HG03025 (cell line): ENCODE data around the gene SLC1A3.
A peak's percentile ranks its signal among the peaks of the same experiment; 100 is the strongest.

Source experiments
- ATAC-seq: cut with Tn5 transposase; IDR thresholded peaks from one replicate; pipeline ENCODE4 v1.9.1; 2021; ENCODE audit warnings: mild to moderate bottlenecking, moderate library complexity; ENCODE audit not compliant: unreplicated experiment, low FRiP score

SLC1A3 gene

DNA sequence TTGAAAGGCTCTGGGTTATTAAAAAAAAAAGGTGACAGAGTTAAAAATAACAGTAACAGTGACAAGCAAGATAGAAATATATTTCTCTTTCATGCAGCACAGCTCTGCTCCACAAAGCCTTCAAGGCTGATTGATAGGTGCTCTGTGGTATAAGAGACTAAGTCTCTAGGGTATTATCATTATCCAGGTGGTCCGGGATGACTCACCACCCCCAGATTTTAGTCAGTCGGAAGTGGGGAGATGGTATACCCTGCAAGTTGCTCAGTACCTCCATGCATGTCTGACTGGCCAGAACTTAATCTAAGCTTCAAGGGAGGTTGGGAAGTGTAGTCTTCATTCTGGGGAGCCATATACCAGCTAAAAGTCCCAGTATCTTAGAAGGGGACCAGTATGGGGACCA, 76.1 kb downstream of the SLC1A3 start:
- no peak for ATAC-seq

DNA sequence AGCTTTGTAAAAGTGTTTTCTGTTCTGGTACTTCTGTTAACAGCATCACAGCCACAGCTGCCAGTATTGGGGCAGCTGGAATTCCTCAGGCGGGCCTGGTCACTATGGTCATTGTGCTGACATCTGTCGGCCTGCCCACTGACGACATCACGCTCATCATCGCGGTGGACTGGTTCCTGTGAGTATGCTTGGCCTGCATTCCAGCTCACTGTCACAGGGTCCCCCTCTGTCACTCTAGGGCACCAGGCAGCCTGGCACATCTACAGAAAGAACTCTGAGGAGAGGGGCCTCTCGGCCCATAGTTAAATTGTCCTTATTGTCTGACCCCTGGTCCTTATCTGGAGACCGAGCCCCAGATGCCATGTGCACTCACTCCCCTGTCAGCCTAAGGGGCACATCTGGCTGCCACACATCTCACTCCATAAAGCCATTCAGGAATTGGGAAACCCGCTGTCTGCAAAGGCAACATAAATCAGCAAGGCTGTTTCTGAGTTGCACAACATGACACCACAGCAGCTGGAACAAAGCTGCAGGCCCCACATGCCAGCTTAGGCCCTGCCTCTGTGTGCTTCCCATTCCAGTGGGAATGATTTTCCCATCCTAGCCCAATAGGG, 77.5 kb downstream of the SLC1A3 start:
- no peak for ATAC-seq

- ATAC-seq = no peak
Observed at GRCh38 chr5:36685631-36686288, 79.4 kb downstream of the SLC1A3 start.

DNA sequence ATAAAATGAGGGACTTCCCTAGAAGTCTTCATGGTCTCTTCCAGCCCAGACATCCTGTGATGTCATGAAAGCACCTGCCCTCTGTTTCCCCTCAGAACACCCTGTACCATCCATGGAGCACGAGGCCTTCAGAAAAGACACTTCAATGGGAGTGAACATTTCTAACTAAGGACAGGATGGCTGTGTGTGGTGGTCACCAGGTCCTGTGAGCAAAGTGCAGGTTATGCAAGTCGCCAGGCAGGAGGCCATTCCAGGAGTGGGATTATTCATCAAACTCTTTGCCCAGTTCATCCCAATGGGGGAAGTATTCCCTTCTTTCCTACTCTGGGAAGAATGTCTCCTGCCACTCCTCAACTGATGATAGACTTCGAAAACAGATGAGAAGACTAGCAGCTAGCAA, 80.5 kb downstream of the SLC1A3 start:
- ATAC-seq = no peak

- ATAC-seq = no peak
Observed at GRCh38 chr5:36688722-36689121, 82.3 kb downstream of the SLC1A3 start.

DNA sequence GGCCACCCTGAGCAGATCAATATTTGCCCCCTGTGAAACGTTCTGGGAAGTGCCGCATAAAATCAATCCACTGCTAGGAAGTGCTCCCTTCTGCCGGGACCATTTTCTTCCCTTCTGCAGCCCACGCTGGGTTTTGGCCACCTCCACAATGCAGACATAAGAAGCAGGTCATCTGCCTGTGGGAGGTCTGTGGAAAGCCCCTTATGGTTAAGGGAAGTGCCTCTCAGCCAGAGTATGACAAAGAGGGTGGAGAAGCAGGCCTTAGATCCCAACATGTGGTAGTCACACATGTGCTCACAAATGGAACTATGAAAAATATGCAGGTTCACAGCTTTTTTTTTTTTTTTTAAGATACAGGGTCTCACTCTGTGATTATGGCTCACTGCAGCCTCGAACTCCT, 82.8 kb downstream of the SLC1A3 start:
- ATAC-seq = no peak

GRCh38 chr5:36690041-36690961, 83.9 kb downstream of the SLC1A3 start:
- peak; percentile 89 for ATAC-seq

DNA sequence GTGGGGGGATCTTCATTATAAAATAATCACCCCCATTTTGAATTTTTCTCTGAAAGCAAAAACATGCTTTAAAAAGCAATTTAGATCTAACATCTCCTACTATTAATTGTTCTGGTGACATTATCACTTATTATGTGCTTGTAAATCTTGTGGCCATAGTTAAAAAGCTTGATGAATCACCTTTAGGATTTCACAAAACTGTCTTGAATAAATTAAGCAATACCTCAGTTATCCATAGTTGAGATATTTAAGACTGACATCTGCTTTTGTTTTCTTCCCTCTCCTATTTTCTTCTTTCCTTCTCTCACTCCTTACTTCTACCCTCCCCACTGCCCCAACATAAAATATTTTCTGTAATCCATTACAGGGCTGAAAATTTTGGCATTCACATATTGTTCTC, 84.8 kb downstream of the SLC1A3 start:
- ATAC-seq = no peak

DNA sequence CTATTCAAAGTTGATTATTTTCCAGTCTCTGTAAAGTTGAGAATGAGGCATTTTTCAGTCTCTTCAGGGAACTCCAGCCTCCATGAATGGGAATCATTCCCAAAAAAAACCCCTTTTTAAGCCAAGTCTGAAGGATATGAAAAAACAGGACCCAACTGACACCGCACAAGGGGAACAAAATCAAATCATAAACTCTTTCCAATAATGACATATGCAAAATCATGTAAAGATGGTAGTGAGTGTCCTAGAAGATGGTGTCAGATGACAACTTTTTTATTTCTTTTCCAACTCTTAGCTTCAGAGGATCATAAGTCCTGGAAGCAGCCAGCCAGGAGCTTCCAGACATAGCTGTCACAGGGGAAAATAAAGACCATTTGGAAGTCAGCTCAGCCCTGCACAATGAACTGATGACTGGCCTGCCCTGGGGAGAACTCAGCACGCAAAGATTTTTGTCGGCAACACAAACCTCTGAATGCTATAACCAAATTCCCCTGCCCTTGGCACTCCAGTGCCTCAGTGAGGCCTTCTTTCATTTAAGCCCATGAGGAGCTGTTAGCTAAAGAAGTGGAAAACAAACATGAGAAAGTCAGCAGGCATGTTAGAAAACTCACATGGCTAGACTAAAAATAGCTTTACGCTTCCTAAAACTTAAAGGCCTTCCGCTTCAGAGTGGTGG, 85.4 kb downstream of the SLC1A3 start:
- no peak for ATAC-seq

DNA sequence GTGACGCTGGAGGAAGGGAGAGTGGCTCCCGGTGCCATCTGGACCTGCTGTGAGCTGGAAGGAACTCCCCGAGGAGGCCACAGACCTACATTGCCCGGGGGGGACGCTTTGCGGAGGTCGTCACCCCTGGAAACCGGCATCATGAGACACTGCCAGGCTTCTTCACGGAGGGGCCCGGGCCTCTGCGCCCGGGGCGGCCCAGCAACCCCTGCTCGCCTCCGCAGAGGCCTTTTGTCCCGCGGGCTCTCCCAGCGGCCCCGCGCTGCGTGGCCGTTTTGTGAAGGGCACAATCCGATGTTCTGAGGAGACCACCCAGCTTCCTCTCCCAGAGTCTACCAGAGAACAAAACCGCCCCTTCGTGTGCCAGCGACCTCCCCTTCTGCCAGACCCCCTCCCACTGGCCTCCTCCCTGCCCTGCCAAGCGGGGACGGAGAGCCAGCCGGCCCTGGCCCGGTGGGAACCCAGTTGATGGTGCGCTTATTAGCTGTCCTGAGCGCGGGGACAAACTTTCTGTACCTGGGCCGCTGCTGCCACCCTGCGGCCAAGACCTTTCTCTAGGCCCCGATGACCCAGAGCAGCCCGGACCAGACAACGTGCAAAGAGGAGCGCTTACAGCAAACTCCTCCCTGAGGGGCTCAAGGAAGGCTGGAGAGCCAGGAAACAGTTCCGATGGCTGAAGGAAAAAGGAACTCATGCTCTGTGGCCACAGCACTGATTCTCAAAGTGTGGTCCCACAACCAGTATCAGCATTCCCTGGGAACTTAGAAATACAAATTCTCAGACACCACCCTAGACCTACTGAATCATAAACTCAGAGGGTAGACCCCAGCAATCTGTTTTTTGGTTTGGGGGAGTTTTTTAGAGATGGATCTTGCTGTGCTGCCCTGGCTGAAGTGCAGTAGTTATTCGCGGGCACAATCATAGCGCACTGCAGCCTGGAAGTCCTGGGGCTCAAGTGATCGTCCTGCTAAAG, 86.7 kb downstream of the SLC1A3 start:
- ATAC-seq = no peak

DNA sequence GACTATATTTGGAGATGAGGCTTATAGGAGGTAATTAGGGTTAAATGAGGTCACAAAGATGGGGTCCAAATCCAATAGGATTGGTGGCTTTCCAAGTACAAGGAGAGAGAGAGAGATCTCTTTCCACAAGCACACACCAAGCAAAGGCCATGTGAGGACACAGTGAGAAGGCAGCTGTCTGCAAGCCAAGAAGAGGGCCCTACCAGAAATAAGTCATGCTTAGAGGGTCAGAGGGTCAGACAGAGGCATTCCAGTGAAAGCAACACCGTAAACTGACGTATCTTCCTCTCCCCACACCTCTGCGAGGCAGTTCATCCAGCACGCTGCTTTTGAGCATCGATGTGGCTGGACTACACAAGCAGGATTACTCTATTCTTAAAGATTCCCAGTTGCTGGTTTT, 87.9 kb downstream of the SLC1A3 start:
- ATAC-seq = no peak

- peak; percentile 53 for ATAC-seq
Observed at GRCh38 chr5:36696059-36696673, 89.8 kb downstream of the SLC1A3 start.

DNA sequence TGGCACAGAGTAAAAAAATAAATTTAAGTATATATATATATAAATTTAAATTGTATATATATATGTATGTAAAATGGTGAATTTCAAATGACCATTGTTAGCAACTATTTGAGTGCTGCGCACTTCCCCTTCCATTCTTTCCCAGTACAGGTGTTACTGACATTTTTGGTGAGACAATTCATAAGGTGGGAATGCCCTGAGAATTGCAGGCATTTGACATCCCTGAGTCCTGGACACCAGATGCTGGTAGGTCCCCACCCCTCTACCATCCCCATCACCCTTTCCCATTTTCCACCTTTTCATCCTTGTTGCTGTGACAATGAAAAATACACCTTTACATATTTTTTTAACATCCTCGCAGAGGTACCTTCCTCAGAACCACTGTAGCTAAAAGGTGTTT, 91.6 kb downstream of the SLC1A3 start:
- ATAC-seq = no peak

- peak; percentile 99 for ATAC-seq
Observed at GRCh38 chr5:36701085-36701698, 94.8 kb downstream of the SLC1A3 start.

DNA sequence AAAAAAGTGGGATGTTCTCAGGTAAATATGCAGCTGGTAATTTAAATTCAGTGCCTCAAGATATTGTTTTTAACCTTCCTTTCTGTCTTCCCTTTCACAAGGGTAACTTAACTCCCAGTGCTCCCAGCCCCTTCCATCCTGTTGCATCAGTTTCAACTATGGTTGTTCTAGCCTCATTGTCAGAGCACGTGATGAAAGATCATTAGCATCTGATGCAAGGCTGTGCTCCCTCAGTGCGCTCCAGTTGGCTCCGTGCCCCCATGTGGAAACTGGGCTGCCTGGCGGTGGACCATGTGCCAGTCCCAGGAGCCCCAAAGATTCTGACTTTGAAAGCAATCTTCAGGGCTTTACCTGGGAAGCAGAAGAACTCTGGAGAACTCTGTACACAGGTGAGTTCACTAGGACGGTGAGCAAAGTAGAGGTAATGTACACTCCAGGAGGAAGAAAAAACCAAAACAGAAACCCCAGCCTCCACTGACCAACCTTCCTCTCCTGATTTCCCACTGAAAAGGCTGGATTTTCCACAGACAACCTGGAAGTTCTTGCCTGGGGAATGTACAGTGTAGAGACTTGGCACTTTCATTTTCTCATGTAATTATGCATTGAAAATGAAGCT, 96.9 kb downstream of the SLC1A3 start:
- no peak for ATAC-seq

DNA sequence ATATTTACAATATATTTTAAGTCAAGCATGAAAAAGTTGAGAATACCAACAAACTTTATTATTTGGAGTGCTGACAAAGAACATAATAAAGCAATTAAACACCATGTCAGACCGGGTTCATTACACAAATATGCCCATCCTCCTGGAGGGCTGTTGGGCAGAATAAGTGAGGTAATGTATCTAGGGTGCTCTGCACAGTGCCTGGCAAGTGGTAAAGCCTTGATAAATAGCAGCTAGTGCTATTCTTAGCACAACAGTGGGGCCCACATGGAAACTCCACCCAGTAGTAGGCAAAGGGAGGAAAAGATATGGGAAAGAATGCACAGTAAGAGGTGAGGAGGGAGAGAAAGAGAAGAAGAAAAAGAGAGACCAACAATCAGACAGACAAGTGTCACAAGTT, 97.7 kb downstream of the SLC1A3 start:
- ATAC-seq = no peak

DNA sequence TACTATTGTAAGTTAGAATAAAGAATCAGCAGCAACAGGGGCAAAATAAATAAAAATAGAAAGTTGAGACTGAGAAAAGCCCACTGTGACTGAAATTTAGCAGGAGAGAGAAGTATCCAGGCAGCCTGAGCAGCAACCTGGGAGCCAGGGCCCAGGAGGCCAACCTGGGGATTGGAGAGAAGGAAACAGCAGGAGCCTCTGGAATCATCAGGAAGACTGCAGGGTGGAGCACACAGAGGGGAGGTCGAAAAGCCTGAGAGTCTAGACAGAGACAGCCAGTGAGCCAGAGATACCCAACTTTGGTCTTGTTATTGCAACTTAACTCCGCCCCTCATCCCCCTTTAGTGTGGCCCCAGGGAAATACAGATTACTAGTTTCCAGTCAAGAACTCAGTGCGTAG, 98.6 kb downstream of the SLC1A3 start:
- ATAC-seq = no peak

DNA sequence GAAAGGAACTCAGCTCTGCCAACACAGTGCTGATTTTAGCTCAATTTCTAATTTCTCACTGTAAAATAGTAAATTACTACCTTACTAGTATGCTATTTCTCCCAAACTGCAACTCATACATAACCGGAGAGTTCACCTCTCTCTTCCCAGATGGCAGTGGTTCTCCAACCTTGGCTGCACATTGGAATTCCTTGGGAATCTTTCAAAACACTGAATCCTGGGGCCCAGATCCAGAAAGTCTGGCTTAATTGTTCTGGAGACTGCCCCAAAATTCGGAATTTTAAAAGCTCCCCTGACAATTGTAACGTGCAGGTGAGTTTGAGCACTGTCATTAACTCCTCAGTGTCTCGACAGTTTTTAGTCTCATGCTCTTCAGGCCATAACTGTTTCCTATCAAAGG, 100.3 kb downstream of the SLC1A3 start:
- ATAC-seq = no peak

DNA sequence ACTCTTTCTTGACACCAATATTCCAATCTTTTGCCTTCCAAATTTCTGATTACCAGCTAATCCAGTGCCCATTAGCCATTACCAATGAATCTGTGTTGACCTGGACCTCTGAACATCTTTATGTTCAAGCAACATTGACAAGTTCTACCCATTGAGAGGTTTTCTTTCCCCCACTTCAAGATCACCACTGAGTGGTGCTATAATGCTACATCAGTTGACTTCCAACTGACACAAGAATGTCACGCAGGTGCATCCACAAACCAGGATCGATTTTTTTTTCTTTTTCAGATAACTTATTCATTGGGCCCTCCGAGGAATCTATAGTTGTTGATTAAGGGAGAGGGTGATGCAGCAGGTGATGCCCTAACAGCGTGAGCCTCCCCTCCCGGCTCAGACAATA, 102.6 kb downstream of the SLC1A3 start:
- no peak for ATAC-seq
